Activated CD8-positive, alpha-beta T cell treated with anti-CD3 and anti-CD28 coated beads for 36 hours (primary cell): ENCODE data around the gene RAD52. TPM values are rescaled to one million over a fixed set of nuclear protein-coding genes. Genes with fewer than 3 reads are reported as not detected.

Experiments
- ATAC-seq: fragments of 200-7000 bp; cut with Tn5 transposase; one replicate; pipeline ENCODE4 v1.10.0; 2021; ENCODE audit warnings: mild to moderate bottlenecking, moderate library complexity
- CTCF ChIA-PET: fragments of 350-600 bp; sonication (Branson Sonifier 250); formaldehyde crosslinking; loops from one replicate; lab custom pipeline; 2021; ENCODE audit warnings: antibody characterized with exemption; lab: Charles Lee
- POLR2A ChIA-PET: fragments of 350-600 bp; sonication (Branson Sonifier 250); formaldehyde crosslinking; loops from one replicate; lab custom pipeline; 2021; ENCODE audit warnings: antibody characterized with exemption; lab: Charles Lee
- DNase-seq: peaks from one replicate; pipeline ENCODE4 v3.0.0-alpha.2; 2020
- H3K27ac Mint-ChIP-seq: one replicate; pipeline ENCODE4 v1.8.0; 2021; ENCODE audit warnings: mild to moderate bottlenecking, mixed read lengths
- H3K27me3 Mint-ChIP-seq: one replicate; pipeline ENCODE4 v1.8.0; 2021; ENCODE audit warnings: mixed read lengths
- H3K36me3 Mint-ChIP-seq: one replicate; pipeline ENCODE4 v1.8.0; 2021; ENCODE audit warnings: low read depth, mixed read lengths
- H3K4me1 Mint-ChIP-seq: one replicate; pipeline ENCODE4 v1.8.0; 2021; ENCODE audit warnings: low read depth, mixed read lengths
- H3K4me3 Mint-ChIP-seq: one replicate; pipeline ENCODE4 v1.8.0; 2021; ENCODE audit warnings: mild to moderate bottlenecking, moderate library complexity, mixed read lengths
- H3K9me3 Mint-ChIP-seq: one replicate; pipeline ENCODE4 v1.8.0; 2021; ENCODE audit warnings: mixed read lengths
- intact Hi-C: fragments of 100-400 bp; cut with micrococcal nuclease; formaldehyde crosslinking; loops from one replicate; pipeline ENCODE4 v1.10.0; 2022
- total RNA-seq, 2 experiments: library from RNA; stranded (reverse); gene quantifications; one replicate each; pipeline ENCODE4 v1.2.3, GENCODE V29; 2021
- TF ChIP-seq, protein P1 (sequence below): fragments of 200-600 bp; IDR thresholded peaks from one replicate; pipeline ENCODE4 v1.8.0; 2022; ENCODE audit warnings: antibody characterized with exemption, mild to moderate bottlenecking

The RAD52 gene
- total RNA-seq, 2 experiments from 2014 or later: 14.9 to 16.3 TPM

DNA sequence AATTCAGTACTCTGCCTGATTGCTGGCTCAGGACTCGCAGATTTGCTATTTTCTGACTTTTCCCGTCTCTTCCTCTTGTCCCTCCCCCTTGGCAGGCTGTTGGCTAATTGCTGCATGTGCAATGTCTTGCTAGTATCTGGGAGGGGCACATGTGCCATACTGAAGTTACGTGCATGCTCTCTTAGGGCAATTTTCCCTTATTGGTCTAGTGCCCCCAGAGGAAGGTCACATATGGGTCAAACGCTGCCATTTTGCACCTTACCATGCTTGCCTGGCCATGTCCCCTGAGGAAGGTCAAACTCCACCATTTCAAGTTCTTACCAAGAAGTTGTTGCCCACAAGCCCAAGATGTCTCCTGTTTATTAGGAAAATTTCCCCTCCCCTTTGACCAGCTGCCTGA is 27.7 kb upstream of the RAD52 start:
- Mint-ChIP-seq H3K4me3 (no peak overlapping the region), H3K27ac (no peak overlapping the region), H3K27me3 (no peaks in the 10 kb centered on the region), H3K9me3 (no peaks in the 10 kb centered on the region), H3K36me3 (no peaks in the 10 kb centered on the region), H3K4me1 (peaks cover 3% of the 10 kb centered on the region)
- intact Hi-C loops: no loop called here
- no peak for ATAC-seq
- ChIA-PET POLR2A (interaction anchor here (0.6 kb wide), 1 partner anchor 19 kb away, joined by 3 read pairs; no protein-coding TSS in a partner anchor), CTCF (no interaction called here)
- TF ChIP-seq, protein P1, sequence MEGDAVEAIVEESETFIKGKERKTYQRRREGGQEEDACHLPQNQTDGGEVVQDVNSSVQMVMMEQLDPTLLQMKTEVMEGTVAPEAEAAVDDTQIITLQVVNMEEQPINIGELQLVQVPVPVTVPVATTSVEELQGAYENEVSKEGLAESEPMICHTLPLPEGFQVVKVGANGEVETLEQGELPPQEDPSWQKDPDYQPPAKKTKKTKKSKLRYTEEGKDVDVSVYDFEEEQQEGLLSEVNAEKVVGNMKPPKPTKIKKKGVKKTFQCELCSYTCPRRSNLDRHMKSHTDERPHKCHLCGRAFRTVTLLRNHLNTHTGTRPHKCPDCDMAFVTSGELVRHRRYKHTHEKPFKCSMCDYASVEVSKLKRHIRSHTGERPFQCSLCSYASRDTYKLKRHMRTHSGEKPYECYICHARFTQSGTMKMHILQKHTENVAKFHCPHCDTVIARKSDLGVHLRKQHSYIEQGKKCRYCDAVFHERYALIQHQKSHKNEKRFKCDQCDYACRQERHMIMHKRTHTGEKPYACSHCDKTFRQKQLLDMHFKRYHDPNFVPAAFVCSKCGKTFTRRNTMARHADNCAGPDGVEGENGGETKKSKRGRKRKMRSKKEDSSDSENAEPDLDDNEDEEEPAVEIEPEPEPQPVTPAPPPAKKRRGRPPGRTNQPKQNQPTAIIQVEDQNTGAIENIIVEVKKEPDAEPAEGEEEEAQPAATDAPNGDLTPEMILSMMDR: no peak
- DNase-seq: no peak

DNA sequence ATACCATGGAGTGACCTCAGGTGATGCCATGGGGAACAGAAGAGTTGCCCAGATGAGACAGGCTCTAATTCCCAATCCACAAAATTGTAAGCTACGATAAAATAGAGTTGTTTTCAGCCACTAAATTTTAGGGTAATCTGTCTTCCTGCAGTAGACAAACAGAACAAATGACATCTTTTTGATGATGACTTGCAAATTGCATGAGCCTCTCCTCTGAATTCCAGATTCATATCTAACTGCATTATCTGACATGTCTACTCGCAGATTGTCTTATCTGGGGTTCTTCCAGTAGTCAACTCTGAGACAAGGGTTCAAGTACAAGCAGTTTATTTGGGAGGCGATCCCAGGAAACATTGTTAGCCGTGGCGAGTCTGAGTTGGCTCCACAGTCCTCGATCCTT is 27.1 kb upstream of the RAD52 start:
- Mint-ChIP-seq H3K9me3 (no peaks in the 10 kb centered on the region), H3K27me3 (no peaks in the 10 kb centered on the region), H3K4me1 (peaks cover 3% of the 10 kb centered on the region), H3K27ac (no peak overlapping the region), H3K36me3 (no peaks in the 10 kb centered on the region), H3K4me3 (no peak overlapping the region)
- TF ChIP-seq, protein P1: no peak
- ChIA-PET POLR2A (interaction anchor here (0.6 kb wide), 1 partner anchor 18 kb away, joined by 3 read pairs; no protein-coding TSS in a partner anchor), CTCF (interaction anchor here (1.8 kb wide), 1 partner anchor 141 kb away, joined by 5 read pairs; no protein-coding TSS in a partner anchor)
- no peak for ATAC-seq
- intact Hi-C loops: no loop called here
- DNase-seq: no peak

DNA sequence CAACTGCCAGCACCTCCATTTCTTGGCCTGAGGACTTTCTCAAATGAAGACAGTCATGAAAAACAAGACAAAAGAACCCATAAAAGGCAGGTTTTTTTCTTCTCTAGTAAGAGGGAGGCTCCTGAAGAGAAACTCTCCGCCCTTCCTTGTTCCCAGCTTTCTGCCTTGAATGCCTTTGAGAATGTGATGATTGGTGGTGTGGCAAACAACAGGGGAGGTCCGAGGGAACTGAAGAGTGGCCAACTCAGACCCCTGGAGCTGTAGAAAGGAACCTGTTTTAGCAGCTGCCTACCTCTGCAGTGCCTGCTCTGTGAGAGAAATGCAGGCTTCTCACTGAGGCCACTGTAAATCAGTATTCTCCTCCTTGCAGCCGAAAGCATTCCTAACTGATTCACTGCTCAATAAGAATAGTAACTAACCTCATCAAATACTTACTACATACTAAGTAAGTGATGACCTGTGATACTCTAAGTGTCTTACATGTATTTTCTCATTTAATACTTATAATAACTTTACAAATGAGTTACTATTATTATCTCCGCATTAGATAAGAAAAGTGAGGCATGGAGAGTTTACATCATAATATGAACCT is 24.9 kb upstream of the RAD52 start:
- no peaks in the 10 kb centered on the region for H3K36me3 Mint-ChIP-seq
- TF ChIP-seq, protein P1: no peak
- DNase-seq: no peak
- no peaks in the 10 kb centered on the region for H3K4me1 Mint-ChIP-seq
- POLR2A ChIA-PET: no interaction called here
- H3K27me3 Mint-ChIP-seq: no peaks in the 10 kb centered on the region
- H3K4me3 Mint-ChIP-seq: no peak overlapping the region
- no peak for ATAC-seq
- intact Hi-C loops: no loop called here
- CTCF ChIA-PET: no interaction called here
- H3K9me3 Mint-ChIP-seq: no peaks in the 10 kb centered on the region
- H3K27ac Mint-ChIP-seq: no peak overlapping the region

DNA sequence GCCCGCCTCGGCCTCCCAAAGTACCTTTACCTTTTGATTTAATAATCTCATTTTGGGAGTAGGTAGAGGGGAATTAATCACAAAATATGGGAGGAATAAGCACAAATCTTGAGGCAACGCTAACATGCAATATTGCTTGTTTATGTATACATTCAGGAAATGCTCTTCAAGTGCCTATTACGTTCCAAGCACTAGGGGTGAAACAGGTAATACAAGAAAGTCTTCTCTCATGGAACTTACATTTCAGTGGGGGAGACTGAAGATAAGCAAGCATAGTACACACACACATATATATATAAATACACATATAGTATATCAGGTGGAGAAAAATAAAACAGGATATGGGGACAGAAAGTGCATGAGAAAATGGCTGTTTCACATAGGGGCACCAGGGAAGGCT is 22.5 kb upstream of the RAD52 start:
- ChIA-PET POLR2A (no interaction called here), CTCF (interaction anchor here (0.6 kb wide), 1 partner anchor 121 kb away, joined by 3 read pairs; no protein-coding TSS in a partner anchor)
- intact Hi-C loops: no loop called here
- Mint-ChIP-seq H3K36me3 (no peaks in the 10 kb centered on the region), H3K27me3 (no peaks in the 10 kb centered on the region), H3K4me3 (no peak overlapping the region), H3K27ac (no peak overlapping the region), H3K9me3 (no peaks in the 10 kb centered on the region), H3K4me1 (no peaks in the 10 kb centered on the region)
- DNase-seq (no peak), ATAC-seq (no peak)
- TF ChIP-seq, protein P1: no peak

DNA sequence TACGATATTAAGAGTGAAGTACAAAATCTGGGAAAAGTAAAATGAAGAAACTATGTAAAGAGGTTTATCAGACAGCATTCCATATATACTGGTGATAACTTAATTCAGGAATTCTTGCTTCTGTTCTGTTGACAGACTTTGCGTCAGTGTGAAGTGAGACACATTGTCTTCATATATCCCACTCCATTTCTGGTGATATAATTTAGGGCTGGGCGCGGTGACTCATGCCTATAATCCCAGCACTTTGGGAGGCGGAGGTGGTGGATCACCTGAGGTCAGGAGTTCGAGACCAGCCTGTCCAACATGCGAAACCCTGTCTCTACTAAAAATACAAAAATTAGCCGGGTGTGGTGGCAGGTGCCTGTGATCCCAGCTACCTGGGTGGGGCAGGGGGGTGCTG is 20.3 kb upstream of the RAD52 start:
- no peak overlapping the region for H3K27ac Mint-ChIP-seq
- TF ChIP-seq, protein P1: no peak
- H3K9me3 Mint-ChIP-seq: no peaks in the 10 kb centered on the region
- POLR2A ChIA-PET: no interaction called here
- intact Hi-C loops: no loop called here
- no peaks in the 10 kb centered on the region for H3K27me3 Mint-ChIP-seq
- H3K4me3 Mint-ChIP-seq: no peak overlapping the region
- CTCF ChIA-PET: interaction anchor here (1.1 kb wide), 1 partner anchor 9 kb away, joined by 3 read pairs; no protein-coding TSS in a partner anchor
- ATAC-seq: no peak
- no peaks in the 10 kb centered on the region for H3K4me1 Mint-ChIP-seq
- no peak for DNase-seq
- no peaks in the 10 kb centered on the region for H3K36me3 Mint-ChIP-seq
